Measurements from ENCODE around the gene MAD1L1.

MAD1L1 gene

DNA sequence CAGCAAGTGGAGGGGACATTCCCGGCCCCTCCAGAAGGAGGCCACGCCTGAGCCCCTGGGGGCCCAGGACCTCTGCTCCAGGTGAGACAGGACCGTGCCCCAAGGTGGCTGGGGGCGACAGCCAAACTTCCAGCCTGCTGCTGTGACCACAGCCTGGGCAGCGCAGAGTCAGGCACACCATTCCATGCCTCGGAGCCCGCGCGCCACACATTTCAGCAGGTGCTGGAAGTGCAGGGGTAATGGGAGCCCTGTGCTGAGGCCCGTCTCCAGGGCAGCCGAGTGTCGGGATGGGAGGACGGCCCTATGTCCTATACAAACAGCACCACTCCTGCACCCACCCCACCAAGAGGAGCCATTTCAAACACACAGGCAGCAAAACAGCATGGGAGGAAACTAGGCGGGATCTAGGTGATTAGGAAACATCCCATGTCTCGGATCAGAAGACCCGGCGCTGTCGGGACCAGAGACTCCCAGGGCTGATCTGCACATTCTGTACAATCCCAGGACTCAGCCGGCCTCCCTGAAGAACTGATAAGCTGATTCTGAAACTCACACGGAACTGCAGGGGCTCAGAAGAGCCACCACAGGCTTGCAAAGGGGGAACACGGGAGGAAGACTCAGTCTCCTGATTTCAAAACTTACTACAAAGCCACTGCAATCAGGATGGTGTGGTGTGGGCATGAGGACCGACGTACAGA is 290.4 kb downstream of the MAD1L1 start:
- Histone ChIP-seq H3K27ac (ENCODE audit: extremely low read depth, low read depth, low read length) (no peak overlapping the region), H3K4me1 (ENCODE audit: control insufficient read depth, insufficient read depth, low read length) (no peaks in the 10 kb centered on the region), H3K9me3 (ENCODE audit: control insufficient read depth, insufficient read depth, low read depth, low read length) (no peaks in the 10 kb centered on the region), H3K36me3 (ENCODE audit: control insufficient read depth in 2 of 2, insufficient read depth in 1 of 2, low read length in 2 of 2) (no peaks in the 10 kb centered on the region), H3K4me3 (ENCODE audit: low read depth, low read length) (no peak overlapping the region)
- POLR2A ChIA-PET: no interaction called here
- TF ChIP-seq ZNF548 (tag by site-specific recombination; IDR thresholded peaks at IDR 0.05) (no peak), ZNF792 (tag by site-specific recombination; IDR thresholded peaks at IDR 0.05) (no peak), ZNF426 (tag by site-specific recombination; IDR thresholded peaks at IDR 0.05) (no peak), ZNF555 (tag by site-specific recombination; conservative IDR thresholded peaks at IDR 0.05) (no peak)
- TF ChIP-seq, protein P1, sequence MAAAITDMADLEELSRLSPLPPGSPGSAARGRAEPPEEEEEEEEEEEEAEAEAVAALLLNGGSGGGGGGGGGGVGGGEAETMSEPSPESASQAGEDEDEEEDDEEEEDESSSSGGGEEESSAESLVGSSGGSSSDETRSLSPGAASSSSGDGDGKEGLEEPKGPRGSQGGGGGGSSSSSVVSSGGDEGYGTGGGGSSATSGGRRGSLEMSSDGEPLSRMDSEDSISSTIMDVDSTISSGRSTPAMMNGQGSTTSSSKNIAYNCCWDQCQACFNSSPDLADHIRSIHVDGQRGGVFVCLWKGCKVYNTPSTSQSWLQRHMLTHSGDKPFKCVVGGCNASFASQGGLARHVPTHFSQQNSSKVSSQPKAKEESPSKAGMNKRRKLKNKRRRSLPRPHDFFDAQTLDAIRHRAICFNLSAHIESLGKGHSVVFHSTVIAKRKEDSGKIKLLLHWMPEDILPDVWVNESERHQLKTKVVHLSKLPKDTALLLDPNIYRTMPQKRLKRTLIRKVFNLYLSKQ (tag by site-specific recombination; IDR thresholded peaks at IDR 0.05; ENCODE audit: borderline replicate concordance): no peak
- TF ChIP-seq, protein P2, sequence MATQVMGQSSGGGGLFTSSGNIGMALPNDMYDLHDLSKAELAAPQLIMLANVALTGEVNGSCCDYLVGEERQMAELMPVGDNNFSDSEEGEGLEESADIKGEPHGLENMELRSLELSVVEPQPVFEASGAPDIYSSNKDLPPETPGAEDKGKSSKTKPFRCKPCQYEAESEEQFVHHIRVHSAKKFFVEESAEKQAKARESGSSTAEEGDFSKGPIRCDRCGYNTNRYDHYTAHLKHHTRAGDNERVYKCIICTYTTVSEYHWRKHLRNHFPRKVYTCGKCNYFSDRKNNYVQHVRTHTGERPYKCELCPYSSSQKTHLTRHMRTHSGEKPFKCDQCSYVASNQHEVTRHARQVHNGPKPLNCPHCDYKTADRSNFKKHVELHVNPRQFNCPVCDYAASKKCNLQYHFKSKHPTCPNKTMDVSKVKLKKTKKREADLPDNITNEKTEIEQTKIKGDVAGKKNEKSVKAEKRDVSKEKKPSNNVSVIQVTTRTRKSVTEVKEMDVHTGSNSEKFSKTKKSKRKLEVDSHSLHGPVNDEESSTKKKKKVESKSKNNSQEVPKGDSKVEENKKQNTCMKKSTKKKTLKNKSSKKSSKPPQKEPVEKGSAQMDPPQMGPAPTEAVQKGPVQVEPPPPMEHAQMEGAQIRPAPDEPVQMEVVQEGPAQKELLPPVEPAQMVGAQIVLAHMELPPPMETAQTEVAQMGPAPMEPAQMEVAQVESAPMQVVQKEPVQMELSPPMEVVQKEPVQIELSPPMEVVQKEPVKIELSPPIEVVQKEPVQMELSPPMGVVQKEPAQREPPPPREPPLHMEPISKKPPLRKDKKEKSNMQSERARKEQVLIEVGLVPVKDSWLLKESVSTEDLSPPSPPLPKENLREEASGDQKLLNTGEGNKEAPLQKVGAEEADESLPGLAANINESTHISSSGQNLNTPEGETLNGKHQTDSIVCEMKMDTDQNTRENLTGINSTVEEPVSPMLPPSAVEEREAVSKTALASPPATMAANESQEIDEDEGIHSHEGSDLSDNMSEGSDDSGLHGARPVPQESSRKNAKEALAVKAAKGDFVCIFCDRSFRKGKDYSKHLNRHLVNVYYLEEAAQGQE (tag by site-specific recombination; IDR thresholded peaks at IDR 0.05): no peak
- CTCF ChIA-PET: no interaction called here

DNA sequence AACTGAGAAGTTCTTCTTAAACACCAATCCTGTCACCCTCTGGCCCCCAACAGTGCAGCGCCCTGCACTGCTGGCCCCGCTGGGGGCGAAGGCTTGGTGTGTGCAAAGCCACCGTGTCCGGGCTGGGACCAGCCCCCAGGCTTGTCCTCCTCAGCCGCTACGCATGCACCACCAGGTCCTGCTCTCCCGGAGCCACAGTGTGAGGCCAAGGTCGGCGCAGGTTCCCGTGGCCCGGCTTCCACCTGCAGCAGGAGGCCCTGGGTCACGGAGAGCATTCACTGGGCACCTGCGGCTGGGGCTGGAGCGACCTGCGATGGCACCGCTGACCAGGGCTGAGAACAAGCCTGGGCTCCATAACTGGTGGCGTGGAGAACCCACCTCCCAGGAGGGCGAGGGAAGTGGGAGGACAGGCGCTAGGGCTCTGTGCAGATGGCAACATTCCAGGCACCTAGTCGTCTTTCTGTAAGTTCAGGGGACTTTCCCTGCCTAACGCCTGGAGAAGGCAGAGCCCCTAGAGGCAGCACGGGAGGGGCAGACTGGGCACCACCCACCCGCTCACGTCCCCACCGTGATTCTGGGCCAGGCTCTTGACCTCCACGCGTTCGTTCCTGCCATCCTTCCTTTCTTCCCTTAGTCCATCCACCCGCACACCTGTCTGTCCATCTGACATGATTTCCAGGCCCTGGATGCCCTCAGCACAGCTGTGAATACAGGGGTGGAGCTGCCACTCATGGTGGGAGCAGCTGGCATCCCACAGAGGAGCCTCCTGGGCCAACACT is 291.1 kb downstream of the MAD1L1 start:
- no peaks in the 10 kb centered on the region for H3K36me3 ChIP-seq (ENCODE audit: control insufficient read depth in 2 of 2, insufficient read depth in 1 of 2, low read length in 2 of 2)
- H3K9me3 ChIP-seq (ENCODE audit: control insufficient read depth, insufficient read depth, low read depth, low read length): no peaks in the 10 kb centered on the region
- no peak overlapping the region for H3K27ac ChIP-seq (ENCODE audit: extremely low read depth, low read depth, low read length)
- ChIA-PET POLR2A (no interaction called here), CTCF (no interaction called here)
- H3K4me1 ChIP-seq (ENCODE audit: control insufficient read depth, insufficient read depth, low read length): no peaks in the 10 kb centered on the region
- H3K4me3 ChIP-seq (ENCODE audit: low read depth, low read length): no peak overlapping the region
- no peak for TF ChIP-seq SP7 (tag by site-specific recombination; IDR thresholded peaks at IDR 0.05)
- TF ChIP-seq ZFHX2 (tag by site-specific recombination; conservative IDR thresholded peaks at IDR 0.05): peak; percentile 29; the same call in 1 of the 2 replicates
- no peak for TF ChIP-seq ZNF239 (tag by site-specific recombination; IDR thresholded peaks at IDR 0.05)
- peak; percentile 80 for TF ChIP-seq GLIS1 (tag by site-specific recombination; IDR thresholded peaks at IDR 0.05)
- 0 out of 2 replicates have a peak, but pooled peaks have one; percentile 20 for TF ChIP-seq KLF1 (tag by site-specific recombination; IDR thresholded peaks at IDR 0.05)

DNA sequence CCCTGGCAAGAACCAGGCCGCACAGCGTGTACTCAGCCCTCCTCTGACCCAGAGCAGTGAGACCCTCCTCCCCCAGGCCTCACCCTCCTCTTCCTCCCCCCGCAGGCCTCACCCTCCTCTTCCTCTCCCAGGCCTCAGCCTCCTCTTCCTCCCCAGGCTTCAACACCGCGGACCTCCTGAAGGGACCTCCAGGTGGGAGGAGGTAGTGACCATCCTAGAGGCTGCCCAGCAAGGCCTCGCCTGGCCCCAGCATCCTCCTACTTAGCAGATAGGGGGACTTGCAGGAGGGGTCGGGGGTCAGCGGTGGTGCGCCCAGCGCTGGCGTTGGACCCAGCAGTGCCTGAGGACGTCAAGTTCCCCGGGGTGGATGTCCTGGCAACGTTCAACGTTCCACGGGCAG is 291.9 kb downstream of the MAD1L1 start:
- H3K36me3 ChIP-seq (ENCODE audit: control insufficient read depth in 2 of 2, insufficient read depth in 1 of 2, low read length in 2 of 2): no peaks in the 10 kb centered on the region
- ChIA-PET CTCF (no interaction called here), POLR2A (no interaction called here)
- H3K4me3 ChIP-seq (ENCODE audit: low read depth, low read length): no peak overlapping the region
- no peaks in the 10 kb centered on the region for H3K9me3 ChIP-seq (ENCODE audit: control insufficient read depth, insufficient read depth, low read depth, low read length)
- TF ChIP-seq ZNF223 (tag by site-specific recombination; IDR thresholded peaks at IDR 0.05): no peak
- TF ChIP-seq, protein P3, sequence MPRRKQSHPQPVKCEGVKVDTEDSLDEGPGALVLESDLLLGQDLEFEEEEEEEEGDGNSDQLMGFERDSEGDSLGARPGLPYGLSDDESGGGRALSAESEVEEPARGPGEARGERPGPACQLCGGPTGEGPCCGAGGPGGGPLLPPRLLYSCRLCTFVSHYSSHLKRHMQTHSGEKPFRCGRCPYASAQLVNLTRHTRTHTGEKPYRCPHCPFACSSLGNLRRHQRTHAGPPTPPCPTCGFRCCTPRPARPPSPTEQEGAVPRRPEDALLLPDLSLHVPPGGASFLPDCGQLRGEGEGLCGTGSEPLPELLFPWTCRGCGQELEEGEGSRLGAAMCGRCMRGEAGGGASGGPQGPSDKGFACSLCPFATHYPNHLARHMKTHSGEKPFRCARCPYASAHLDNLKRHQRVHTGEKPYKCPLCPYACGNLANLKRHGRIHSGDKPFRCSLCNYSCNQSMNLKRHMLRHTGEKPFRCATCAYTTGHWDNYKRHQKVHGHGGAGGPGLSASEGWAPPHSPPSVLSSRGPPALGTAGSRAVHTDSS (tag by site-specific recombination; IDR thresholded peaks at IDR 0.05): peak; percentile 67
- no peaks in the 10 kb centered on the region for H3K4me1 ChIP-seq (ENCODE audit: control insufficient read depth, insufficient read depth, low read length)
- no peak overlapping the region for H3K27ac ChIP-seq (ENCODE audit: extremely low read depth, low read depth, low read length)

Measured in HEK293 (cell line).